NCI-H1048 (cell line): Measurements from ENCODE around the gene MLN.
A peak's percentile ranks its signal among the peaks of the same experiment; 100 is the strongest.

Experiments used
- DNase-seq: peaks from one replicate; lab custom pipeline; 2025; lab: John Stamatoyannopoulos, UW

MLN gene

DNA sequence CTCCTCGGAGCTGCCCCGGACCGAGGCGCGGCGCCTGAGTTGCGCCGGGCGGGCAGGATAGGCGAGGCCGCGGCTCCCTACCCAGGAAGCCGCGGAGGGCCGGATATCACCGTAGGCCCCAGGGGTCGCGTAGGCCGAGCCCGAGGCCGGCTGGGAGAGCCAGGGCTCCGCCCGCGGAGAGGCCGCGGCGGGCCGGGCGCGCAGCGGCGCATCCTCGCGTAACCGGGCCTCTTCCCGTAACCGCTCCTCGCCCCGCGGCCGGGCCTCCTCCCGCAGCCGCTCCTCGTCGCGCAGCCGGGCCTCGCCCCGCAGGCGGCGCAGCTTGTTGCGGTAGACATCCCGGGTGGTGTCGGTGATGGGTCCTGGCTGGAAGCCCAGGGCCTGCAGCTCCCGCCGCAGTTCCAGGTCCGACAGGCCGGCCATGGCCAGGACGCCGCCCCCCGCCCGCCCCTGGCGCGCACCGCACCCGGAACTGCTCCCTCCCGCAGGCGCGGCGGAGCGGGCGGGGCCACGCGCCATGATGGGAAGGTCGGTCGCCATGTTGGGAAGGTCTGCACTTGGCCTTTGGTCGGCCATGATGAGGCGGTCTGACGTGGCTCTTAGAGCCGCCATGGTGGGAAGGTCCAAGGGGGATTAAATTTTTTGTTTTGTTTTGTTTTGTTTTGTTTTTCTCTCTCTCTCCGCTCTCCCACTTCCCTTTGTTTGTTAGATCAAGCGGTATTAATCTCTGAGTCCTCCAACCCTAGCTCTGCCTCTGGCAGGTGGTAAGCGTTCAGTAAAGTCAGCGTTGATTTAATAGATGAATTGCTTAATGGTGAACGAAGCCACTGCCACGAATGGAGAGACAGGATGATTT, 14.9 kb downstream of the MLN start, which contains the start of gene LEMD2:
TSS of gene LEMD2 (minus strand) at position 437 of the 856 bp plus-strand sequence. CDS start at position 423, 14 bp downstream.
- peak; percentile 24 for DNase-seq

DNA sequence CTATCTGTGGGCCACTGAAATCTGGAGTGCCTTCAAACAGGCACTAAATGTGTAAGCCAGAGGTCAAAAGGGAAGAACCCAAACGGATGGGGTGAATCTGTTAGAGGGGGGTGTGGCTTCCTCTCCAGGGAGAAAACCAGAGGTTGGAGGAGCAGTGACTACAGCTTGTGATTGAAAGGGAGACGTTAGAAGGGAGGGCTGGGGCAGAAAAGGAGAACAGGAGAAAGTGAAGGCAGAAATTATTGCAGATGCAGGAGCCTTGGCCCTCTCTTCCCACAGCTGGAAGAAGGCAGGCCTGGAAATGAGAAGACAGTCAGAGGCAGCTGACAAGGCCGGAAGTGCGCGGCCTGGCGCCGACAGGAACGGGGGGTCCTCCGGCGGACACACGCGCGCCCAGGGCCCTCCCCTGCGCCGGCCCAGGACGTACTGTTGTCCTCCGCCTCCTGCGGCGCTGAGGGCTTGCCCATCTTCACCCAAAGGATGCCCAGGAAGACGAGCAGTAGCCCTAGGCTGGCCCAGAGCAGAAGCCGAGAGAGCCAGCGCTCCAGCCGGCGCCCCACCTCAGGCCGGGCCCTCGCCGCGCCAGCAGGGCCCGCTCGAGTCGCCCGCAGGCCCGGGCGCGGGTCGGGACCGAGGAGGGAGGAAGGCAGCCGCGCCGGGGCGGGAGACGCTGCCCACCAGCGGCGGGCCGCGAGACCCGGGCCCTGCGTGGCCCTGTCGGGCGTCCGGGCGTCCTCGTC, 15.7 kb downstream of the MLN start:
- no peak for DNase-seq

DNA sequence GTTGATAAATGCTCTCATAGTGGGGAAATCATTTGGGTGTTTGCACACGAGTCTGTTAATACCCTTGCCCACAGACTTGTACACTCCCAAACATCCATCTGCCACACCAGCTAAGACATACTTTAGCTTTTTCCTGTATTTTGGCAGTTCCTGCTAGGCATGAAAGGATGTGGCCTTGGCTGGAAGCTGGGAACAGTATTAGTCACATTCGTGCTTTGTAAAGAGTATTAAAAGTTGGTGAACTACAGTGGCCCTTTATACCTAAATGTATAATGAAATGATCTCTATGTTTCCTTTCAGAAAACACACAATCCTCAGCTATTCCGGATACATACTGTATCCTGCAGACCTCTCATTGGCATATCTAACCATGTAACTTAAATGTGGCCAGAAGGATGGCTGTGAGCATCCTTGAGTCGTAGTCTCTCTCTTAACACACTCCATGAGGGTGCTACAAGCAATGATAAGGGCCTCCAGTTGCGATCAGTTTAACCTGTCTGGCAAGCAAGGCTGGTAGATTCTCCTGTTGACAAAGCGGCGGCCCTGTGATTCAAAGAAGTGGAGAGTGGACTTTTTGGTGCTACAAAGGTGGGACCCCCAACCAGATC, 16.4 kb downstream of the MLN start:
- DNase-seq: no peak

DNA sequence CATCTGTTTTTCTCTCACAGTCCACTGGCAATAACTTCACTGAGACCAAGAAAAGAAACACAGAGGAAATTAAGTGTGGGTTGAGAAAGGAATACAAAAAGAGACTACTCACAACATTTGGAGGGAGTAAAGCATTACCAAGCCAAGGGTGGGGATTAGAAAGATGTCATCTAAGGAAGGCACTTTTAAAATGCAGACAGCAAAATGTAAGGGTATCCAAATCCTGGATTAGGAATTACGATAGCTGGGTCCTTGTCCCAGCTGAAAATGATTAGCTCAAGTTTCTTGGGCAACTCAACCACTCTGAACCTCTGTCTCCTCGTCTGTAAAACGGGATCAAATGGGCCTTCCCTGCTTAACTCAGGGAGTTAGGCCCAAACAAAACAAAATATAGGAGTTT, 17.1 kb downstream of the MLN start:
- no peak for DNase-seq

DNA sequence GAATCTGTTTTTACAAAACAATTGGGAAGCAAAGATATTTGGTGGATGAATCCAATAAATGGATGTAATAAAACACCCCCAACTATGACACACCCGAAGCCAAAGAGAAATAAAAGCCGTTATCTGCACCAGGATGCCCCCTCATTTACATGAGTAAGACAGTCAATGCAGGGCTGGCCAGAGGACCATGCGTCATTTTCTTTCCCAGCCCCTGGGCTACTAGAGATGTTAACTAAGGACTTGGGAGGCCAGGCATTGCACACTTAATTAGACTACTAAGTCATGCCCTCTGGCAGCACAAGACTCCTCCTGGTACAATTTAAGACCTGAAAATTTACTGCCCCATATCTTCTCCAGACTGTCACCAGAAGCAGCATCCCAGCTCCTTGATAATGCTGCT, 18.0 kb downstream of the MLN start:
- no peak for DNase-seq

DNA sequence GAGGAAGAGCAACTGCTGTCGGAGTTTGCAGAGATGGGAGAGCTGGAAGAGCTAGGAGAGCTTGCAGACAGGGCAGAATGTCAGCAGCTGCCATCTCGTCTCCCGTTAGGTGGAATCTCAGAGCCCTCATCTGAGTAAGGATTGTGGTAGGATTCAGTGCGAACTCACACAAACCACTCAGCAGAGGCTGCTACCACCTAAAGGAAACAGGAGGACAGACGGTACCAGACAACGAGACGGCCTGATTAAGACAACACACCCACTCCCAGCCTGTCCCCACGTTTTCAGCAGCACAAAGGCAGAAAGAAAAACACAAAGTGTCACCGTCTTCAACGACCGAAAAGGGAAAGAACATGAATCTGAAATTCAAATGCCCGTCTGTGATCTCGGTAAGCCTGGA, 19.0 kb downstream of the MLN start:
- DNase-seq: no peak

DNA sequence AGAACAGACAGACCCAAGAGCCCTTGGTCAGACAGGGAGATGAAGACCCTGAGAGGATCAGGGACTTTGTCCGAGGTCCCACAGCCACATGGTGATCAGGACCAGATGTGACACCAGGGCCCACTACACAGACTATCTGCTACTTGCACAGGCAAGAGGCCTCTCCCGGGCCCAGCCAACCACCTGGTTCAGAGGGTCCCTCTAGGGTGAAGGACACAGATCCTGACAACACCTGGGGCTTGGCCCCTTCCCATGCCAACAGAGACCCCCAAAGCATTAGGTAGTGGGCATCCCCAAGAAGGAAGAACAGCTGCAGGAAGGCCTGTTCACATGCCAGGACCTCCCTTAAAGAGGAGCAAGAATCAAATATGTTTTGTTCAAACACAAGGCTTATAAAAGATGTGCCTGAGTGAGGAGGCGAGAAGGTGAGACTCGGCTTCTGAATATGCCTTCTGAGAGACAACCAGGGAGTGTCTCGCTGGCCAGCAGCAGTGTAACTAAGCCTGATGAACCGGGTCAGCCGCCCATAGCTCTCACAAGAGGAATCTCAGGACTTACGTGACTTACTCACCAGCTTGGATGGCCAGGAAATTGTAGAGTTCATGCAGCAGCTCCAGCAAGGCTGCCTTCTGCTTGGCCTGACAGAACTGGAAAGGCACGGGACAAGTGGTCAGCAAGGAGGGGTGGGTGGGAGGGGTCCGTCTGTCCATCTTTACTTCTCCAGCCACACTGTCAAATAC, 19.9 kb downstream of the MLN start:
- DNase-seq: no peak

DNA sequence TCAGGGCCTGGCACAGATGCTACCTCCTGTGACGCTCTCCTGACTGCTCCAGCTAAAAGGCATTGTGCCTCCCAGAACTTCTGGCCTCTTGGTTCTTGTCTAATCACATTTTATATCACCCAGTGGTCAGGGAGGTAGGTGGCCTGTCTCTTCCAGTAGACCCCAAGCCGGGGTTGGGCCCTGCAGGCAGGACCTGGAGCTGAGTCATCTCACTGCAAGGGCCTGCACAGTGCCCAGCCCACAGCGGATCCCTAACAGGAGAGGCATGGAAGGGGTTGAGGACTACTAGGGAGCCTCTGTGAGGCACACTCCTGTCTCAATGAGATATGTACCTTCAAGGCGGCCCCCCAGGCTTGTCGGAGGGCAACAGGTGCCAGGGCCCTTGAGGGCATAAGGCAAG, 21.2 kb downstream of the MLN start:
- no peak for DNase-seq

DNA sequence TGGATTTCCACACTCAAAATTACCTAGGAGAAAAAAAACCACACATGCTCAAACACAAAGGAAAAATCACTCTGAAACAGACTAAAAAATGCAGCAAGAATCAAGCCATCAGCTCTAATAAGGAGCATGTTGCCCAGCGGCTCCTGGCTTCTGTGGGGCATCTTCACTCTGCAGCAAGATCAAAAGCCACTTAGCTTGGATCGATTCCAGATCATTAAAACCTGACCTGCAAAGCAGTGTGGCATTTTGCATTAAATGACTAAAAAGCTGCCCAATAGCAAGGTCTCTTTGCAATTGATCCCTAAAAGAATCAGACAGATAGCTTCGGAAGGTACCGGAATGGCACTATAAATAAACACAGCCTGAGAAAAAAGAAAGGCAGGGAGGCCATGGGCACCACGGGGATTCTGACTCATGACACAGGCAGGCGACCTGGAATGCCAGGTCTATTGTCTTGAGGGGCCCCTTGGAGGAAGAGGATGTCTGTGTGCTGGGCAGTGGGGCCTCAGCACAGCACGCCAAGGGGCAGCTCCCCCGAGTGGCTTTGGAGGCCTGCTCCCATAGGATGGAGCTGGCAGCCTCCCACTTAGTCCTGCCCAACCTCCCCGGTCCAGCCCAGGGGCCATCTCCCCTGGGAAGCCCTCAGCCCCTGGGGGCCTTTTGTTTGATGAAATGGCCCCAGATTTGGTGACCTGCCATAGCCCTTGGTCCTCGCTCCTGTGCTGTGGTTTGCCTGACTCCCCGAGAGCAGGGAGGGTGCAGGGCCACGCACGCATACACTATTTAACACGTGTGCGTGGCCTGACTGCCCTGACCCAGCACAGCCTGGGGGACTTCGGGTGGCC, 22.4 kb downstream of the MLN start:
- DNase-seq: no peak

DNA sequence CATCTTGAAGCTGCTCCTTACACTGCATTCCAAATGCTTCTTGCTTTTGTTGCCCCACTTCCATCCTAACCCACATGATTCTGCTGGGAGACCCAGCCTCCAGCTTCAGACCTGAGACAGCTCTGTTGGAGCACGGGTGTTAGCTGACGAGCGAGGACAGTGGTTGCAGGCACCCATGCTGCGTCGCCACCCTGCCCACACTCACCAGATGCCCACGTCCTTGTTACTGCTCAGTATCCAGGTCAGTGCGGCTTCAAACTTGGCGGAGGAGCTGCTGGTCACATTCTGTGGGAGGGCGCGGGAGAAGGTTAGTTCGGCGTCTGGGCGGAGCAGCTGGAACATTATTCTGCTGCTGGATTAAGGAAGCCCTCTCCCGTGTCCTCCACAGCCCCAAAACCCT, 23.9 kb downstream of the MLN start:
- no peak for DNase-seq

DNA sequence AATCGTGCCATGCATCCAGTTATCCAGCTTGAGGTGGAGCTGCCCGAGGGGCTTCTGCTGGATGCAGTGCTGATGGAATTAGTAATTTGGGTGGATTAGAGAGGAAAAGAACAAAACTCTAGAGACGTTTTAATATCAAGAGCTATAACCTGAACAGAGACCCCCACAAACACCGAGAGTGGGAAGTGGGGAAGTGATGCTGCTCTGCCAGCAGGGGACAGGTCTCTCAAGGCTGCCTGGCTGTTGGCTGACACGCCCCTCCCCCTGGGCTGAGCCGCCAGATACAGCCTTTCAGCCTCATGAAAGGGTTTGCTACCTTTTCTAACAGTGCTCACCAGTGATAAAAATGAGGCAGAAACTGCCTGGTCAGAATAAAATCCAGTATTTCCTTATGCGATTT, 24.5 kb downstream of the MLN start:
- no peak for DNase-seq

DNA sequence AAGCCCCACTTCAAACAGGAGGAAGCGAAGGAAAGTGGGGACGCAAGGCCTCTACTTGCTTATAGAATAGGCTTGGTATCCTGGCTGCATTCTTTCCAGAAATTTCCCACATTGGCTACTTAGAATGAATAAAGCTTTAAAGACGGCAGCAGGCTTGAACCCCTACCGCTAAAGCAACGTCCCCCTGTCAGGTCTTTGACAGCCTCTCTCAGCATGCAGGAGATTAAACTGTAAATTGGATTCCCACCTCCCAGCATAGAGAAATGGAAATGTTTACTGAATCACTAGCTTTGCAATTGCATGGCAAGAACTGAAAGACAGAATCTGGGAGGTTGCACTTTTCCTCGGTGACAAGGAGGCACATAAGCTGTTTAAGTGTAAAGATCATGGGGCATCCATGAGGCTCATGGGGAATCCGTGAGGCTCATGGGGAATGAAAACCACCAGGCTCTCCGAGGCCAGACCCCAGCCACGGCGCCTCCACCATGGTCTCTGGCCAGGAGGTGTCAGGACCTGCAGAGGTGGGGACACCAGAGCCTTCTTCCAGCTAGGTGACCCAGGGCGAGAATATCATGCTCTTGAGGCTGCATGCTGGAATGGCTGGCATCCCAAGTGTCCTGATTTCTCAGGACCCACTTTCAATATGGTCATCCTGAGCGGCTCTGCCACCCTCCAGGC, 25.2 kb downstream of the MLN start:
- no peak for DNase-seq

DNA sequence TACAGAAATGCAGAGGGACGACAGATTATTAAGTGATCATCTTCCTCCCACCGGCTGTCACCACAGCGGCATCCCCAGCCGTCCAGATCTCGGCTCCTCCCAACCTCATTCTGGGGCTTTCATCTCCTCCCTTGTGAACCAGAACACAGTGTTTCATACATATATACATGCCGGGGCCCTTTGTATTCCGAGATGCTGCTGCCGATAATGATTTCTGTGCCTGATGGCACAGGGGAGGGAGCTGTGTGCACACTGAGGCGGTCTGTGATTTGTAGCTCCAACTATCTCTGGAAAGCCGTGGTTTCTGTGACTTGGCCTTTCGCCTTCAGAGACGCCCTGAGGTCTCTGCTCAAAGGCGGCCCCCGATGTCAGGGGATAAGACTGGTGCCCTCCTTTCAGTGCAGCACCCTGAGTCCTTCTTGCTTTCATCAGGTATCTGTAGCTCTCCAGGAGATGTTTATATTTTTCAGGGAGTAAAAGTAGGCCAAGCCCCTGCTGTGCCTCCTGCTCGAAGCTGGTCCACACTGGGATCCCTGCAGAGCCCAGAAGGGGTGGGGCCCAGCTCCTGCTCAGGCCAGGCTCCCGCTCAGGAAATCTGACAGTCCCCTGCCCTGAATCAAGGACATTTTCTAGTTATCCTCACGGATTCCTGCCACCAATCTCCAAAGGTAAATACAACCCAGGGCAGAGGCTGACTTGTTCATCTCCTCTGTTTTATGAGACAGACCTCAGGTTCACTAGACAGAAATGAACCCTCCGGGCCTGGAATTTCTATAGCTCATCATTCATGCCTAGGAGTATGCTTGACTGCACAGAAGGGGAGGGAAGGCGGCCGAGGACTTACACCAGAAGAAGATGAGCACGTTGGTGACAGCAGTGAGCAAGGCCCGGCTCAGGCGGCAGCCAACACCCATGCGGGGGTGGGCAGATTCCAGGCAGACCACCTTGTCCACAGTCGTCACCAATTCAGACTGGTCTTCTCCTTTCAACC, 26.1 kb downstream of the MLN start:
- DNase-seq: no peak

DNA sequence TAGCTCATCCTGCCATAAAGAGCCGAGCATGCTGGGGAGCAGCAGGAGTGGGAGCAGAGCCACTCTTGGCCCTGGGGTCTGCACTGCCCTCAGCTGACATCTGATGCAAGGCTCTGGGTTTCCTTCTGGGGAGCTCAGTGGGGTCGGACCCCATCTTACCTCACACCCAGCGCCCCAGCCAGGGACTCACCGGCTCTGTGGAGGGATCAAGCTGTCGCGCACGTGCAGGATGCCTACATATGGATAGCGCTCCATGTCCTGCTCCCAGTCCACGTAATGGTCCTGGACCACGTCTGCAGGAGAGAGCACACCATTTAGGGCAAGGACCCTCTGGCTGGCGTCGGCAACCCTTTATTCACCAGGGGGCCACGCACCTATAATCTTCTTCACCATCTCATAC, 27.0 kb downstream of the MLN start:
- no peak for DNase-seq

DNA sequence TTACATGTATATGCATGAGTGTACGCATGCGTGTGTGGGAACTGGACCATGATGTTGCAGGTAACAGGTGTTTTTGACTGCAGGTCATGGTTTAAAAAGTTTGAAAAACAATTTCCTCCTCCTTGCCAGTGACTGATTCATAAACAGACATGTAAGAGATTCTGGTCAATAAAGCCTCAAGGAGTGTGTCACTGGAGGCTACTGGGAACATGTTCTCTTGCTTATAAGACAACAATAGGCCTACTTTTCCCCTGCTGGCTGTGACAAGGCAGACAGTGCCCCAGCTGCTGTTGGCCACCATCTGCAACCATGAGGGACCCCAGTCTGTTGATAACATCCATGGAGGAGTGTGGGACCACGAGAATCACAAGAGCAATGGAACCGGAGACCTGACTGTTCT, 27.6 kb downstream of the MLN start:
- no peak for DNase-seq

DNA sequence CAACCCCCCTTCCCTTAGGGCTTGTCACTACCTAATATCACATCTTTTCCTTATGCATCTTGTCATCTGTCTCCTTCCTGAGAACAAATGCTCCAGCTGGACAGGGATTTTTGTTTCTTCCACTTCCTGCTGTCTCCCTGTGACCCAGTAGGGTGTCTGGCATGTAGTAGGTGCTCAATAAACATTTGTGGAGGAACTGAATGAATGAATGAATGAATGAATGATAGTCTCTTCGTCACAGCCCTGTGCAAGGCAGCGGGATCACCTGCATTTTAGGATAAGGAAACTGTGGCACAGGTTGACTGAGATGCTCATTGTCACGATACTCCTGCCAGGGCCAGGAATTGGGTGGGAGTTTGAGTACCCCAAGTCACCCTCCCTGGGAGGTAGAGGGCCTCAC, 29.0 kb downstream of the MLN start:
- no peak for DNase-seq

DNA sequence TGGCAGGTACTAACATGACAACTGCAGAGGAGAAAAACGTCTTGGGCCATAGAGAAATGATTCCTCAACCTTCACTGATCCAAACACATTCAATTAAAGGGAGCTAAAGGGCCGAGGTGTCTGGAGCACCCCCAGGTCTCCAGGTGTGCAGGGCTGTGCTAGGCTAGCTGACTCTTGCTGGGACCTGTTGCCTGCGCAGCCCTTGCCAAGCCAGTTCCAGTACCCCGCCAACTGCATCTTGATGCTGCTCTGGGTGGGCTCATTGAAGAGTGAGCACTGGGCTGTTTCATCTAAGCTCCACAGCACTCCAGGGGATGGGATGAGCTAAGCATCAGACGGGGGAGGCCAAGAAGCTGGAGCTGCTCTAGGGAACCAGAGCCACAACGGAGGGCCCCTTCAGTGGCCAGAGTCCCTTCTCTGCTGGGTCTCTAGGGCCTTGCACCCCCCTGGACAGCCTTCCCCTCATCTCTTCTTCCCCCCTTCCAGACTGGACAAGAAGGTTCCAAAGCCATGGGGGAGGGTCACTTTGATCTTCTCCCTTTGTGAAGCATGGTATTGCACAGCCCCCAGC, 30.8 kb downstream of the MLN start:
- no peak for DNase-seq

DNA sequence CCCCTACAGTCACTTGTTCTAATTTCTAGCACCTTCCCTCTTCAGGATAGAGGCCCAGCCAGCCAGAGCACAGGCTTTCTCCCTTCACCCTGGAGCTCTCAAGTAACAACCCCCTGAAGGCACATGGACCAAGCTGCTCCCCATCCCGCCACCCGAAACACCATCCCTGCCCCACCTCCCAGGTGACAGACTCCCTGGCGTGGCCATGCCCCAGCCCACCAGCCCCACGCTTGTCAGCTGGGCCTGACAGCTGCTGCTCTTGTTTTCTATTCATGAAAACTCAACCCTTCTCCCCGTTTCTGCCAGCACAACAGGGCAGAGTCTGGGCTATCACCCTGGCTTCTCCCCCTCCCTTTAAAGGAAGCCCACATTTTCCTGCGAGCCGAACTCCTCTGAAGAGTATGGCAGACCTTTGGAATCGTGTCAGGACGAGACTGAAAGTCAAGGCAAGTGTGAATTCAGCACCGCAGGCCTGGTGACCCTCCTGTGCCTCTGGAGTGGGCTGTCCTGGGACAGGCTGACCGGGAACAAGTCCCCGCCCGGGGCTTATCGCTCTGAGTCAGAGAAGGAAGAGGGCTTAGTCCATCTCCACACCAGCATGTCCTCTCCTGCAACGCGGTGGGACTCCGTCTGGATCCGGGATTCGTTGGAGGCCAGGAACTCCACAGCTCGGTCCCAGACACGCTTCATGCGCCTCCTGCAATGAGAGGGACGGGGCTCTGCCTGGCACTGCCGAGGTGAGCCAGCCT, 31.5 kb downstream of the MLN start:
- DNase-seq: no peak
